A673 (cell line): ENCODE data around the gene TOGARAM1. TPM values are rescaled to one million over a fixed set of nuclear protein-coding genes. Genes with fewer than 3 reads are reported as not detected.

Experiments
- BruUV-seq: library from RNA; stranded (reverse); fragments of 400-500 nt; replicated peaks from 2 replicates; lab custom pipeline; 2021; lab: Mats Ljungman, UMichigan
- CTCF ChIA-PET: fragments of 300-600 bp; sonication (Branson Sonifier 250); formaldehyde crosslinking; loops from one replicate; lab custom pipeline; 2022; ENCODE audit warnings: antibody characterized with exemption; lab: Charles Lee
- POLR2A ChIA-PET: fragments of 300-600 bp; sonication (Branson Sonifier 250); formaldehyde crosslinking; loops from one replicate; lab custom pipeline; 2022; ENCODE audit warnings: antibody characterized with exemption; ENCODE audit not compliant: low non-redundant PET; lab: Charles Lee
- DNase-seq: peaks from one replicate; pipeline ENCODE4 v3.0.0-alpha.2; 2015; ENCODE audit warnings: low spot score
- H3K27ac ChIP-seq: fragments of 200-600 bp; sonication (generic); 2 replicates; pipeline ENCODE4 v1.5.1; 2016; ENCODE audit warnings: mixed run types, low read depth, mild to moderate bottlenecking, mixed read lengths, antibody characterized with exemption, low read length; ENCODE audit not compliant: poor library complexity, severe bottlenecking
- H3K27me3 ChIP-seq: fragments of 200-600 bp; sonication (generic); replicated peaks from 2 replicates; pipeline ENCODE4 v1.6.1; 2017; ENCODE audit warnings: mixed run types, low read depth, mild to moderate bottlenecking, mixed read lengths, antibody characterized with exemption, low read length; ENCODE audit not compliant: insufficient read depth, poor library complexity
- H3K36me3 ChIP-seq: fragments of 200-600 bp; sonication (generic); 2 replicates; pipeline ENCODE4 v1.6.1; 2016; ENCODE audit warnings: mixed run types, mild to moderate bottlenecking, mixed read lengths, antibody characterized with exemption, low read length; ENCODE audit not compliant: insufficient read depth, poor library complexity, severe bottlenecking
- H3K4me1 ChIP-seq: fragments of 200-600 bp; sonication (generic); 2 replicates; pipeline ENCODE4 v1.6.1; 2017; ENCODE audit warnings: mixed run types, mild to moderate bottlenecking, mixed read lengths, antibody characterized with exemption, low read length; ENCODE audit not compliant: insufficient read depth, poor library complexity, severe bottlenecking
- H3K4me3 ChIP-seq: fragments of 200-600 bp; sonication (generic); 2 replicates; pipeline ENCODE4 v1.5.1; 2016; ENCODE audit warnings: low read depth, mixed run types, mild to moderate bottlenecking, mixed read lengths, low read length; ENCODE audit not compliant: poor library complexity, severe bottlenecking
- H3K9me3 ChIP-seq: fragments of 200-600 bp; sonication (generic); 2 replicates; pipeline ENCODE4 v1.6.1; 2016; ENCODE audit warnings: mixed run types, low read depth, mild to moderate bottlenecking, mixed read lengths, antibody characterized with exemption, low read length; ENCODE audit not compliant: poor library complexity, severe bottlenecking
- EZH2 ChIP-seq: fragments of 200-600 bp; sonication (generic); IDR thresholded peaks from 2 replicates; pipeline ENCODE4 v1.6.1; 2017; ENCODE audit warnings: borderline replicate concordance, low read depth, mild to moderate bottlenecking, mixed read lengths, antibody characterized with exemption, low read length; ENCODE audit not compliant: poor library complexity, severe bottlenecking
- intact Hi-C: fragments of 100-400 bp; cut with micrococcal nuclease; formaldehyde crosslinking; loops from one replicate; pipeline ENCODE4 v1.10.0; 2022; ENCODE audit not compliant: unreplicated experiment
- total RNA-seq: library from RNA; stranded (reverse); gene quantifications from 2 replicates; pipeline ENCODE4 v1.2.3, GENCODE V29; 2021
- TF ChIP-seq, protein P1 (sequence below): fragments of 300-800, 200-600 bp; sonication (generic); conservative IDR thresholded peaks from 2 replicates; pipeline ENCODE4 v1.5.1; 2017; ENCODE audit warnings: low read depth, mild to moderate bottlenecking, antibody characterized with exemption, low read length, moderate library complexity, mixed read lengths

Gene TOGARAM1
- total RNA-seq, 1 experiment from 2014 or later: 18.5 TPM

DNA sequence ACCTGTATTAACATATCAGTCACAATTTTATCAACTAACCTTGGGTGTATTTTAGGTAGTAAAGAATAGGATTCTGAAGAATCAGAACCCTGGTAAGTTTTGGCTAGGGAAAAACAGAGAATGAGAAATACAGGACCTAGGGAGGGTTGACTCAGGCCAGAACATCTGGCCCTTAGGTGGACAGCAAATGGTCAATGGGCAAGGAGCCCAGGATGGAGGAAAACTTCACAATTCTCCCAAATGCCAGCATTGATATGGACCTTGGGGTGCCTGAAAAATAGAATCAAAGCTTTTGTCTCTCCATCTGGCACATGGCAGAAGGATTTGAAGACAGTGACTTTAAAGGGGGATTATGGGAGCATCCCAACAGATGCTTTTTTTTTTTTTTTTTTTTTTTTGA lies 89.2 kb downstream of the TOGARAM1 start:
- DNase-seq: no peak
- CTCF ChIA-PET: no interaction called here
- BruUV-seq: no TSS peak
- H3K27ac ChIP-seq: no peak overlapping the region
- H3K27me3 ChIP-seq: no peaks in the 10 kb centered on the region
- H3K4me3 ChIP-seq: no peak overlapping the region
- H3K4me1 ChIP-seq: no peaks in the 10 kb centered on the region
- POLR2A ChIA-PET: no interaction called here
- no peak for TF ChIP-seq EZH2
- TF ChIP-seq, protein P1, sequence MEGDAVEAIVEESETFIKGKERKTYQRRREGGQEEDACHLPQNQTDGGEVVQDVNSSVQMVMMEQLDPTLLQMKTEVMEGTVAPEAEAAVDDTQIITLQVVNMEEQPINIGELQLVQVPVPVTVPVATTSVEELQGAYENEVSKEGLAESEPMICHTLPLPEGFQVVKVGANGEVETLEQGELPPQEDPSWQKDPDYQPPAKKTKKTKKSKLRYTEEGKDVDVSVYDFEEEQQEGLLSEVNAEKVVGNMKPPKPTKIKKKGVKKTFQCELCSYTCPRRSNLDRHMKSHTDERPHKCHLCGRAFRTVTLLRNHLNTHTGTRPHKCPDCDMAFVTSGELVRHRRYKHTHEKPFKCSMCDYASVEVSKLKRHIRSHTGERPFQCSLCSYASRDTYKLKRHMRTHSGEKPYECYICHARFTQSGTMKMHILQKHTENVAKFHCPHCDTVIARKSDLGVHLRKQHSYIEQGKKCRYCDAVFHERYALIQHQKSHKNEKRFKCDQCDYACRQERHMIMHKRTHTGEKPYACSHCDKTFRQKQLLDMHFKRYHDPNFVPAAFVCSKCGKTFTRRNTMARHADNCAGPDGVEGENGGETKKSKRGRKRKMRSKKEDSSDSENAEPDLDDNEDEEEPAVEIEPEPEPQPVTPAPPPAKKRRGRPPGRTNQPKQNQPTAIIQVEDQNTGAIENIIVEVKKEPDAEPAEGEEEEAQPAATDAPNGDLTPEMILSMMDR: no peak
- intact Hi-C loops: no loop called here
- H3K36me3 ChIP-seq: peaks cover 18% of the 10 kb centered on the region
- H3K9me3 ChIP-seq: no peaks in the 10 kb centered on the region

DNA sequence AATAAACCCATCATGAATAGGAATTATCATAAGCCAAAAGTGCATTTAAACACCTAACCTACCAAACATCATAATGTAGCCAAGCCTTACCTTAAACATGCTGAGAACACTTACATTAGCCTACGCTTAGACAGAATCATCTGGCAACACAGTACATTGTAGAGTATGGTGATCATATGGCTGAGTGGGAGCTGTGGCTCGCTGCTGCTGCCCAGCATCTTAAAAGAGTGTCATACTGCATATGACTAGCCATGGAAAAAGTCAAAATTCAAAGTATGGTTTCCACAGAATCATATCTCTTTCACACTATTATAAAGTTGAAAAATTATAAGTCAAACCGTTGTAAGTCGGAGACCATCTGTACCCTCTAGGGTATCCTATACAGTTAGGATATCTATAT lies 89.9 kb downstream of the TOGARAM1 start:
- H3K9me3 ChIP-seq: no peaks in the 10 kb centered on the region
- CTCF ChIA-PET: no interaction called here
- TF ChIP-seq, protein P1: no peak
- TF ChIP-seq EZH2: no peak
- DNase-seq: no peak
- intact Hi-C loops: no loop called here
- POLR2A ChIA-PET: no interaction called here
- H3K4me1 ChIP-seq: no peaks in the 10 kb centered on the region
- H3K36me3 ChIP-seq: peaks cover 12% of the 10 kb centered on the region
- BruUV-seq: no TSS peak
- no peaks in the 10 kb centered on the region for H3K27me3 ChIP-seq
- no peak overlapping the region for H3K4me3 ChIP-seq
- H3K27ac ChIP-seq: no peak overlapping the region

DNA sequence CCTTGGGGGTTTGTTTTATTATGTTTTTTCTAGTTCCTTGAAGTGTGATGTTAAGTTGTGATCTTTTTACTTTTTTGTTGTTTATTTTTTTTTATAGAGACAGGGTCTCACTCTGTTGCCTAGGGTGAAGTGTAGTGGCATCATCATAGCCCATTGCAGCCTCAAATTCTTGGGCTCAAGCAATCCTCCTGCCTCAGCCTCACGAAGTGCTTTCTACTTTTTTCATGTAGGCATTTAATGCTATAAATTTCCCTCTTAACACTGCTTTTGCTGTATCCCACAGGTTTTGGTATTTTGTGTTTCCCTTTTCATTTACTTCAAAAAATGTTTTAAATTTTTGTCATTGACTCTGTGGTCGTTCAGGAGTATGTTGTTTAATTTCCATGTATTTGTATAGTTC lies 95.4 kb downstream of the TOGARAM1 start:
- ChIA-PET CTCF (no interaction called here), POLR2A (no interaction called here)
- no TSS peak for BruUV-seq
- Histone ChIP-seq H3K4me3 (no peak overlapping the region), H3K27me3 (no peaks in the 10 kb centered on the region), H3K36me3 (peaks cover 12% of the 10 kb centered on the region), H3K9me3 (no peaks in the 10 kb centered on the region), H3K27ac (no peak overlapping the region), H3K4me1 (no peaks in the 10 kb centered on the region)
- no peak for DNase-seq
- TF ChIP-seq EZH2: no peak
- TF ChIP-seq, protein P1: no peak
- intact Hi-C loops: no loop called here
